HT-29 (cell line): ENCODE measurements around the gene GREB1L. TPM values are rescaled to one million over a fixed set of nuclear protein-coding genes. Genes with fewer than 3 reads are reported as not detected.
"Not testable (repeated sequence)": the region's sequence is repeated elsewhere in the genome, so short reads cannot be mapped to it uniquely, and the experiment has no call there.

ENCODE experiments used
- DNase-seq: peaks from one replicate; pipeline ENCODE4 v3.0.0-alpha.2; 2015; ENCODE audit warnings: low spot score
- total RNA-seq: library from RNA; depleted of rRNA; stranded (reverse); fragments of >200 nt; shearing (Covaris generic); gene quantifications from 2 replicates; pipeline ENCODE4 v1.2.3, GENCODE V29; 2014

GREB1L gene
- total RNA-seq, 1 experiment from 2014 or later, result not detected

- no peak for DNase-seq
Observed at GRCh38 chr18:21262979-21263378, 20.9 kb downstream of the GREB1L start.

GRCh38 chr18:21264651-21265050, 22.6 kb downstream of the GREB1L start:
- DNase-seq, result no peak

DNA sequence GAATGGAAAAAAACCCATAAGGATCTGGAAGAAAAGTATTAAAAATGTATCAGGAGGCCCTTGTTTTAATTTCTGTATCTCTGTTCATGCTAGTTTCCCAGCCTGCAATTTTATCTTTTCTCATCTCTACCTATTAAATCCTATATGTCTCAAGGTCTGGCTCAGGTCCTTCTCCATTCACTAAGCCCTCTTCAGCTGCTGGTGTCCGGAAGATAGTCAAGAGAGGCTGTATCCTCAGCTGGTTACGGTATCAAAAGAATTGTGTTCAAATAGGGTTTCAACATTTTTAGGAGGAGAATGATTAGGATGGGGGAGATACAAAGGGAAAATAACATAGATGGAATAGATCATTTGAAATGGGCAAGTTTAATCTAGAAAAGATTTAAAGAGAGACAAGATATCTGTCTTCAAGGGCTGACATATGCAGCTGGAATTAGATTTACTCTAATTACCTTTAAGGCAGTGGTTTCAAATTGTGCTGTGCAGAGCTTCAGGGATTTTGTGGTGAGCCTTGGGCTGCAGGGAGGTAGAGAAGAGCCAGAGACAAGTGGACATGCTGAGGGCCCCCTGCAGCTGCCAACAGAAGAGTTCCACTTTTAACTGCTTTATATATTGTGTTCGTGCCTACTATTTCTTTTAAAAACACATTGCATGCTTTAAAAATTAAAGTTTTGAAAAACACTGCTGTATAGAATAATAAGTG, 24.1 kb downstream of the GREB1L start:
- DNase-seq, result no peak

- no peak for DNase-seq
Observed at GRCh38 chr18:21267400-21267799, 25.4 kb downstream of the GREB1L start.

DNA sequence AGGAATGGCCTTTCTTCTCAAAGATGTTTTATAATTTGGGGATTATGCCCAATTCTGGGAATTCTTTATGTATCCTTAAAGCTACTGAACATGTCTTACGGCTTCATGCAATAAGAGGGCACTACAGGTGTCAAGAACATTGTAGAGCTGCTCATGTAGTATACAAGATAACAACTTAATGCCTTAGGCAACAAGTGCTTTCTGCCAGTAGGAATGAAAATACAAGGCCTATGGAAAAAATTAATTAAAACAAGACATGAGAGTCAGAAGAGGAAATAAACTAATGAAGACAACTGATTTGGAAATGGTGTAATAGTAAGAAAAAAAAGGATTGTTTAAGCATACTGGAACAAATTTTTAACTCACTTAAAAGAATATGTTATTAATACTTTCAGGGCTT, 27.3 kb downstream of the GREB1L start:
- no peak for DNase-seq

GRCh38 chr18:21270453-21270852, 28.4 kb downstream of the GREB1L start:
- no peak for DNase-seq

GRCh38 chr18:21272016-21272579, 30.1 kb downstream of the GREB1L start:
- DNase-seq, result no peak

GRCh38 chr18:21273568-21273967, 31.5 kb downstream of the GREB1L start:
- no peak for DNase-seq

DNA sequence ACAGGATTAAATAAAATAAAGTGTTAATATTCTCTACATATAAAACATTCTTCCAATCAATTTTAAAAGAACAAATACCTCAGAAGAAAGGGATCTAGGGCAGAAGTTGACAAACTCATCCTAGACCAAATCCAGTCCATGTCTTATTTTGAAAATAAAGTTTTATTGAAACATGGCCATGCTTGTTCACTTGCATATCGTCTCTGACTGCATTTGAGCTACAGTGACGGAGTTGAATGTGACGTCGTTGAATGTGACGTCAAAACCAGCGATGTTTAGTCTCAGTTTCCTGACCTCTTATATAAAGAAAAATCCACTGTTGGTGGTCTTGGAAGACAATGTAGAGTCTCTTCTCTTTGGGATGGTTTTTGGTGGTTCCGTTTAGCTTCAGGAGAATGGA, 33.6 kb downstream of the GREB1L start:
- no peak for DNase-seq

DNA sequence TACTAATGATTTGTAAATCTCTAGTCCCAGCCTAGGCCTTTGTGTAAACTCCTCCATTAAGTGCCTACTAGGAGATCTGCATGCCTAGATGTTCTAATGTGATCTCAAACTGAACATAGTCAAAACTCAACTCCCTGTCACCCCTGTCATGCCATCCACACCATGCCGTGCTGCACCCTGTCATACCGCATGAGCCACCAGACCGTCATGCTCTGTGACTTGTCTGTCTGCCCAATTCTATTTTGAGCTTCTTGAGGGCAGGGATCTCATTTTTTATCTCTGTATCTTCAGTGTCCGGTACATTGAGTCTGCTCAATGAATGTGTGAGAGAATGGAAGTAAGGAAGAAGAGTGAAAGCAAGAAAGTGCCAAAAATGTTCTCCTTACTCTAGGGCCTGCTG, 35.5 kb downstream of the GREB1L start:
- DNase-seq, result no peak

GRCh38 chr18:21278218-21278617, 36.2 kb downstream of the GREB1L start:
- not testable (repeated sequence) for DNase-seq

DNA sequence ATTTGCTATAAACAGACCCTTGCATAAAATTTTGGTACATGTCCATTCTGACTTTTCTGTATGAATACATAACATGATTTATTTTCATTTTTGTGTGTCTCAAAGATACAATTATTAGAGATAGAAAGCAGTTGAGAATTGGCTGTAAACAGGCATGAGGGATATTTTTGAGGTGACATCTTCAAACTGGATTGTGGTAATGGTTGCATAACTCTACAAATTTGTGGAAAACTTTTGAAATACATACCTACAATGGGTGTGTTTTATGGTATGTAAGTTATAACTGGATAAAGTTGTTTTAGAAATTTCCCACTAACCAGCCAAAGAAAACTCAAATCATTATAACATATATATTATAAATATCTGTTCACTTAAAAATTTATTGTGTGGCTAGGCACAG, 39.6 kb downstream of the GREB1L start:
- DNase-seq, result no peak

- DNase-seq, result no peak
Observed at GRCh38 chr18:21284540-21284939, 42.5 kb downstream of the GREB1L start.

DNA sequence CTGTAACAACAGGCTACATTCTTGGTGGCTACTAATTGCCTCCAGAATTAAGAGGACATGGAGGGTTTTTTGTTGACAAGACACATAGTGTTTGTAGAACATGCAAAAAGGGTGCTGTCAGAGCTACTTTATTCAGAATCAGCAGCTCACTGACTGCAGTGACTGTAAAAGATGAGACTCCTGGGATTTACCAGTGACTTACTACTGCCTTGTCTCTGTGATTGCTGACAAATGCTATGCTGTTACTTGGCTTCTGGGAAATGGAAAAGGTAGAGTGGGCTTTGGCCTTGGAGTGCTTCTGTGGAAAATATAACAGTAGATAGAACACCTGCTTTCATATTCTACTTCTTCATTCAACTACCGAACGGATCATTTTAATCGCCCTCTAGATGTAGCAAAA, 47.8 kb downstream of the GREB1L start:
- DNase-seq, result no peak

- DNase-seq, result no peak
Observed at GRCh38 chr18:21291106-21291505, 49.1 kb downstream of the GREB1L start.

DNA sequence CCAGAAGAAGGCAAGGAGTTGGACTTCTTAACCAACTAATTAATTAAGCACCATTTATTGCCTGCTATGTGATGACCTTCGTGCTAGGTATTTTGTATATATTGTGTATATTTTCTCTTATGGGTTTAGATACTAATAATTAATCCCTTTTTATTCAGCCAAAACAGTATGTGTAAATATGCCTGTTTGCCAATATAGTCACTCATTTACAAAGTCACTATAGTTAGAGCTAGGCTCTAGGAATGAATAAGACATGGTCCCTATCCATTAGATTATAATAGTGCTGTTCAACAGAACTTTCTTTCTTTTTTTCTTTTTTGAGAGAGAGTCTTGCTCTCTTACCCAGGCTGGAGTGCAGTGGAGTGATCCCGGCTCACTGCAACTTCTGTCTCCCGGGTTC, 51.4 kb downstream of the GREB1L start:
- no peak for DNase-seq

DNA sequence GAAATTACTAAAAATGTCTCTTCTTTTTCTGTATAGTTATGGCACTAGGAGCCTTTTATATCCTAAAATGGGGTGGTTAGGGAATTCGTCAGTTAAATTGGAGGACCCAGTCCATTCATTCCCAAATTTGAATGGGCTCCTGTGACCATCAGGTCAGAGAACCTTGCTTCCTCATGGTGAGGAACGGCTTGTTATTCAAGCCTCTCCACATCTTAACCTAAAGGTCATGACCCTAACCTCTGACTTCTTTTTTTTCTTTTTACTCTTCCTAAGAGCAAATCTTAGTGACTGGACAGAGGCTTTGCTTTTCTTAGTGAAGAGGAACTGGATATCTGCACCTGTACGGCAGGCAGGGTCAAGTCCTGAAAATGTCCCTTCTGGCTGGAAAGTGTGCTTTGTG, 53.1 kb downstream of the GREB1L start:
- no peak for DNase-seq

DNA sequence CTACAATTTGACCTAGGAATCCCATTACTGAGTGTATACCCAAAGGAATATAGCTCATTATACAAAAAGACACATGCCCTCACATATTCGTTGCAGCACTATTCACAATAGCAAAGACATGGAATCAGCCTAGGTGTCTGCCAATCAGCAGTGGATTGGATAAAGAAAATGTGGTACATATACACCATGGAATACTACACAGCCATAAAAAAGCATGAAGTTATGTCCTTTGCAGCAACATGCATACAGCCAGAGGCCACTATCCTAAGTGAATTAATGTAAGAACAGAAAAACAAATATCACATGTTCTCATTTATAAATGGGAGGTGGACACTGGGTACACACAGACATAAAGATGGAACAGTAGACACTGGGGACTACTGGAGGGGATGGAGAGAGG, 54.0 kb downstream of the GREB1L start:
- DNase-seq, result no peak

GRCh38 chr18:21298351-21298750, 56.3 kb downstream of the GREB1L start:
- DNase-seq, result no peak

DNA sequence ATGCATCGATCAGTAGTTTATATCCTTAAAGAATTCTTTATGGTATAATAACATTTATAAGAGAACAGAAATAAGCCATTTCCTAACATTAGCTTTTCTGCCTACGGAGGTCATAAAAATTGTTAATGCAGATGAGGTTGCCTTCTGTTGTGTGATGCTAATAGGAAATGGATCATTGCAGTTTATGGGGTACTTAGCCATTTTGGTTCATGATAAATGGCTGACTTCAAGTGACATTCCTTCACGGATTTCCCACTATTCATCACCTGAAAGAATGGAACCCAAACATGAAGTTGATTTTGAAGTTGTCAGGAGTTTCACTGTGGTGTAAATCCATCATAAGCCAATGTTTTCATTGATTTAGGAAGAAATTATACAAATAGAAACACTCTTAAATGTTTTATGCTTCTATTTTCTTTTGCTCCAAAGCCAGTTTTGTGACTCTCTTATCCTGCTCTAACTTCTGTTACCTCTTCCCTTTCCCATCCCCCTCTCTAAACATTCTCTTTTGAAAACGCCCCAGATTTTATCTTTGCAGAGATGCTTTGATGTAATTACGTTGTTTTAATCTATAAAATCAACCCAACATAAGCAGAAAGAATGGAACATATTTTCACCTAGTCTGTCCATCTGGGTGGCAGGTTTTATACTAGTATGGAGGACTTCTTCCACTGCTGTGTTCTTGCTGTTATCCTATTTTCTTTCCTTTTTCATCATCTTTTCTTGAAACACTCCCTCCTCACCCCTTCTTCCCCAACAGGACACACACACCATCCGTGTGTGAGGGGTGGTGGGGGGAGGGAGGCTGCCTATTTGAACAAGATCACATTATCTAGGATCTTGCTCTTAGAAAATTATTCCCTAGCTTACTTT, 58.2 kb downstream of the GREB1L start:
- DNase-seq, result no peak

GRCh38 chr18:21300908-21301200, 58.8 kb downstream of the GREB1L start:
- DNase-seq, result no peak

- no peak for DNase-seq
Observed at GRCh38 chr18:21303445-21303844, 61.4 kb downstream of the GREB1L start.

DNA sequence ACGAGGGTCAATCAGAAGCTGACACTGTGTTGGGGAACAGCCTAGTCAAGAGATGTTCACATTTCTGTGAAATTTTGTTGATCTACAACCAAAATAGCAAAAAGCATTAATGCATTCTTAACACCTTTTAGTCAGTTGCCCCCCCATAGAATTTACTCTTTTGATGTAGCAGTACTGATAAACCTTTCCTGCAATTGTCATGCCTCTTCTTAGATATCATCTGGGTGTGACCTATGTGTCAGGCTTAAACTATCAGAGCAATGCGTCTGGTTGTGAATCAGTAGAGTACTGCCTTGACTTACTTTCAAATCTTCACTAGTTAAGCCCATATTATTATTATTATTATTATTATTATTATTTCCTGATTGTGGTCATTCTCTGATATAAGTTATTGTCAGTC, 61.9 kb downstream of the GREB1L start:
- DNase-seq, result no peak
